GM10847 (cell line): Measurements from ENCODE around the gene UGDH.

ENCODE experiments used
- POLR2A ChIP-seq: IDR thresholded peaks from 2 replicates; pipeline ENCODE4 v1.6.1; 2011; ENCODE audit not compliant: insufficient read length; ENCODE audit errors: extremely low read depth

UGDH gene

DNA sequence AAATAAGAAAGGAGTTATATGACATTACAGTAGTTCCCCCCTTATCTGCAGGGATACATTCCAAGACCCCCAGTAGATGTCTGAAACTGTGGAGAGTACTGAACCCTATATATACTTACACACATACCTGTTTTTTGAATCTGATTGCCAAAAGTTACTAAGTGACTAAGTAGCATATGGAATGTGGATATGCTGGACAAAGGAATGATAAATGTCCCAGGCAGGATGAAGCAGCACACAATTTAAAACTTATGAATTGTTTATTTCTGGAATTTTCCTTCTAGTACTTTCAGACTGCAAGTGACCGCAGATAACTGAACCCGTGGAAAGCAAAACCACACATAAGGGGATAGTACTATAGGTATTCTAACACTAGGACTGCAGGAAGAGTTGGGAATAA lies 22.7 kb downstream of the UGDH start:
- no peak for TF ChIP-seq POLR2A

DNA sequence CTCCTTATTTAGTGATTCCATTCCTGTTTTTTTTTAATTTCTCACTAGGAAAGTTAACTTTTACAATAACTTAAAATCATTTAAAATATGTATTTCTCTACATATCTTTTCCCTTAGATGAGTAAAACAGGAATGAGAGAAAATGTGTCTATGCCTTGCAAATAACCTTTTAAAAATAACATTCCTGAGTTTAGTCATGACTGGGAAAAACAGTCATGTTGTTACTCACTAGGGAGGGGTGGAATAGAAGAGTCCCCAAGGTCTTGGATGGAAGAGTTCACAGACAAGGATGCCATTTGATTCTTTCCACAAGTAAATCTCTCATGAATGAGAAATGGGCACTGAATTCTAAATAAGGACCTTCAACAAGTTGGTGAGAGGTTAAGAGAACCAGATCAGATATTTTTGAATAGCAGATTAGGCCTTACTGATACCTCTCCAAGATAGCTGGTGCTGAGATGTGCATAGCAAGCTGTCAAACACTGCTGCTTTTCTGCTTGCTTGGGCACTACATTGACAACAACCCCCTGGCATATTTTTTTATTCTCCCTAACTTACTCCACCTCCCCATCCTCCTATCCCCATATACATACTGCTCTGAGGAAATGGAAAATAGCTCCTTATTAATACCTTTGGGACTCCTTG lies 25.1 kb downstream of the UGDH start:
- TF ChIP-seq POLR2A, result no peak

DNA sequence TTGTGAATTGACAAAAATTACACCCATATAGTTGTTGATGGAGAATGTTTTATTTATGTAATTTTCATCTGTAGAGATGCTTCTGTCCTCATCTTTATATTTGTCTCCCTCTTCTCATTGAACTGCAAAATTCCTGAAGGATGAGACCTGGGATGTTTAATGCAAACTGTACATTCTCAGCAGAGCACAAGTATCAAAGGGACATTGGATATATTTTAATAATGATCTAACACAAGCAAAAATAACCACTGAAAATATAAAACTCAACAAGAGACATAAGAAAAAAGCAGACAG lies 28.6 kb downstream of the UGDH start:
- TF ChIP-seq POLR2A, result no peak

DNA sequence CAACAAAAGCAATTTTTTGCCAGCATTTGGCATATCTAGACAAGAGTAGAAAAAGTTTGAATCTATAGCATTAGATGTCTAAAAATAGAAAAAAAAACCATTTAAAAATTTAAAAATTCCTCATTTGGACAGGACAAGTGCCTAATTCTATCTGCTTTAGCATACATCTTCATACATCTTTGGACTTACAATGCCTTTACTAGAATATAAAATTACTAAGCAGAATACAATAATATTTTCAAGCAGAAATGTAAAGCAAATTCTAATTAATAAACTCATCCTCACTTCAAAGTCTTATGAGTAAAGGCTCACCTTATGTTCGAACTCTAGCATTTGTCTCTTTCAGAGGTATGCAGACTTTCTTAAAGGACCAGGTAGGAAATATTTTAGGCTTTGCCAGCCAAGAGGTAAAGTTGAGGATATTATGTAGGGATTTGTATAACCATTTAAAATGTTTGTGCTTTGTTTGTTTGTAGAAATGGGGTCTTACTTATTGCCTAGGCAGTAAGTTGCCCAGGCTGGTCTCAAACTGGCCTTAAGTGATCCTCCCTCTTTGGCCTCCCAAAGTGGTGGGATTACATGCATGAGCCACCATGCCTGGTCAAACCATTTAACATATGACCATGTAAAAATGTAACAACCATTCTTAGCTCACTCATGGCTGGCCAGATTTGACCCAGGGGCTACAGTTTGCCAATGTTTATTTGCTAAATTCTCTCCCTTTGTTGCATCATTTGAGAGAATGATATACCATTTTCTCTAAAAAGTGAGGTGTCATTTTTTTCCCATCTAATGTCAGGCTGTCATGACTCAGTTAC lies 29.1 kb downstream of the UGDH start:
- no peak for TF ChIP-seq POLR2A

DNA sequence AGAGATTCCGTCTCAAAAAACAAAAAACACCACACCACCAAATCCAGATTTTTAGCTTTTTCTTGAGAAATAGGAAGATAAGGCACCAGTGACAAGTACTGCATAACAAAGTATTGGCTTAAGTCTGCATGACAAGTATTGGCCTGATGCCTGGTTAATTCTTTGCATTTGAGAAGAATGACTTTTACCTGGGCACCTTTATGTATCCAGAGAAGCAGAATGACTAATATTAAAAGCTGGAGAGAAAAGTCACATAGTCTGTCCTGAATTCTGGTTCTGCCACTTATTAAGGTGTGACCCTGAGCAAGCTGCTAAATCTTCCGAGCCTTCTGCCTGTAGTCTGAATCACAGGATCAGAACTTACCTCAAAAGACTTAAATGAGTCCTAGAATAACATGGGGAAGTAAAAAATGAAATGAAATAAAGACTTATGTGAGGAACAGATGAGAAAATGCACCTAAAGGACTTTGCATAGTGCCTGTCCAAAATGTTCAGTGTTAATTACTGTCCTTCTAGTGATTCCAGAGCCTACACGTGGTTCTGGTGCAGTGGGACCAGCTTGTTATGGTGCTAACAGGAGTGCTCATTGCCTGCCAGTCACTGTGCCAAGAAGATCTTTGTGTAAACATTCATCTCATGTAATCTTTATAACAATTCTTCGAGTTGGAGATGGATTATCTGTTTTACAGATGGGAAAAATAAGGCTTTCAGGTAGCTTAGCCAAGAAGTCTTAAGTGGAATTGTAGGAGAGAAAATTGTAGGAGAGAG lies 31.6 kb downstream of the UGDH start:
- TF ChIP-seq POLR2A, result no peak

DNA sequence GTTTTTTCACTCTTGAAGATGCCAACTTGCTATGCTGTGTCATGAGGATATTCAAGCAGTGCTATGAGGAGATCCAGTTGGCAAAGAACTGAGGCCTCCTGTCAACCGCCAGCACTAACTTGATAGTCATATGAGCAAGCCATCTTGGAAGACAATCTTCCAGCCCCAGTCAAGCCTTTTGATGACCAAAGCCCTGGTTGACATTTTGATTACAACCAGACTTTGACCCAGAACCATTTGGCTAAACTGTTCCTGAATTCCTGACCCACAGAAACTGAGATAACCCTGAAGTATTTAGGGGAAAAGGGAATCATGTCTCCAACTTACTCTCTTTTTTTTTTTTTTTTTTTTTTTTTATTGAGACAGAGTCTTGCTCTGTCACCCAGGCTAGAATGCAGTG lies 32.9 kb downstream of the UGDH start:
- TF ChIP-seq POLR2A, result no peak

DNA sequence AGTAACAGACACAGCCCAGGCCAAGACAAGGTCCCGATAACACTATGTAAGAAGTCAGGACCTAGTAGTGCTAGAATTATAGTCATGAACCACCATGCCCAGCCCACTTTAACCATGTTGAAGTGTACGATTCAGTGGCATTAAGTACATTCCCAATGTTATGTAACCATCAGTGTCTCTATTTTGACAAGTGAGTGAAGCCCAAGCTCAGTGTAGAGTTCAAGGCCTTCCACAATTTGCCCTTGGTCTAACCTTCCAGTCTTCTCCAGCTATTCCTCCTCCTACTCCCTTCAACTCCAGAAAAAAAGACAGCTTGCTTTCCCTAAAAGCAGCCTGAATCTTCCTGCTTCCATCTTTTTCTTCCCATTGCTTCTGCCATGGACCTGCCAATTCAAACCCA lies 36.9 kb downstream of the UGDH start:
- TF ChIP-seq POLR2A, result no peak

DNA sequence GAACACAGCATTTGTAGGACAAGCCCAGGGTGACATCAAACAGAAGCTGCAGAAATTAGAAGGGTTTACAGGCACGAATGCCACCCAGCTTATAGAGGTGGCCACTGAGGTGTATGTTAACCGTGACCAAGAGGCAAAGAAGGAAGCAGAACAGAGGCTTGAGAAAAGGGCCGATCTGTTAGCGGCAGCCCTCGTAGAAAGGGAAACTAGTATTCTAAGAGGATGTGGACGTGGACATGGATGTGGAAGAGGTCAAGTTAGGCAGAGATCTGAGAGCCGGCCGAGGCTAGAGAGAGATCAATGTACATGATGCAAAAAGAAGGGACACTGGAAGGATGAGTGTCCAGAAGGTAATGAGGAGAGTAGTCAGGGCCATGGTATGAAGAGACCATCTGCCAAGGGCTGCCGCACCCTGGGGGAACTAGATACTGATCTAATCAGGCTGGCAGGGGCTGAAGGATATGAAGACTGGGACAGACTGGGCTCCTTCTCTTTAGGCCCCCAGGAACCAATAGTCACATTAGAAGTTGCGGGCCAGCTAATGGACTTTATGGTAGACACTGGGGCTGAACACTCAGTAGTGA lies 40.9 kb downstream of the UGDH start:
- no peak for TF ChIP-seq POLR2A

DNA sequence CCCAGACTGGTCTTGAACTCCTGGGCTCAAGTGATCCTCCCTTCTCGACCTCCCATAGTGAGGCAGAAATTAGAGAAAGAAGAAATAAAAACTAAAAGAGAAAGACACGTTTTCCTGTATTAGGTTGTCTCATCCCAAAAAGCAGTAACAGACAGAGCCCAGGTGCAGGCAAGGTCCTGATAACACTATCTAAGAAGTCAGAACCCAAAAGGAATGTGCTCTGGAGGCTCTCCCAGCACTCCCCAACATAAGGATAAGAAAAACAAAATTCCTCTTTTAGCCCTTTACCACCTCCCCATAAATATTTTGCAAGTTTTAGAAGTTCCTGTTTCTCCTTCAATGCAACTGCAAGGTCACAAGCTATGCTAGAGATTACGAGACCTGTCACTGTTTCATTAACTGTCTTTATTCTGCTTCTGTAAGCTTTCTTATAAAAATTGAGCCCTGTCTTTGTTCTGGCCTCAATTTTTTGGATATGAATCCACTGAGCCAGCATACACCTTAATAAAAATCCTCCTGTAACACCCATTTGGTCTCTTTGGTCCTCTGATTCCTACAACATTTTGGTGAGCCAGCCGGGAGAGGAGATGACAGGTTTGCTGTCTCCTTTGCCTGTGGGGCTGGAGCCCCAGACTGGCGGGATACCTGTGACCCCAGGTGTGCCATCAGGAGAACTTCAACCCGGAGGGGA lies 42.5 kb downstream of the UGDH start:
- TF ChIP-seq POLR2A, result no peak

DNA sequence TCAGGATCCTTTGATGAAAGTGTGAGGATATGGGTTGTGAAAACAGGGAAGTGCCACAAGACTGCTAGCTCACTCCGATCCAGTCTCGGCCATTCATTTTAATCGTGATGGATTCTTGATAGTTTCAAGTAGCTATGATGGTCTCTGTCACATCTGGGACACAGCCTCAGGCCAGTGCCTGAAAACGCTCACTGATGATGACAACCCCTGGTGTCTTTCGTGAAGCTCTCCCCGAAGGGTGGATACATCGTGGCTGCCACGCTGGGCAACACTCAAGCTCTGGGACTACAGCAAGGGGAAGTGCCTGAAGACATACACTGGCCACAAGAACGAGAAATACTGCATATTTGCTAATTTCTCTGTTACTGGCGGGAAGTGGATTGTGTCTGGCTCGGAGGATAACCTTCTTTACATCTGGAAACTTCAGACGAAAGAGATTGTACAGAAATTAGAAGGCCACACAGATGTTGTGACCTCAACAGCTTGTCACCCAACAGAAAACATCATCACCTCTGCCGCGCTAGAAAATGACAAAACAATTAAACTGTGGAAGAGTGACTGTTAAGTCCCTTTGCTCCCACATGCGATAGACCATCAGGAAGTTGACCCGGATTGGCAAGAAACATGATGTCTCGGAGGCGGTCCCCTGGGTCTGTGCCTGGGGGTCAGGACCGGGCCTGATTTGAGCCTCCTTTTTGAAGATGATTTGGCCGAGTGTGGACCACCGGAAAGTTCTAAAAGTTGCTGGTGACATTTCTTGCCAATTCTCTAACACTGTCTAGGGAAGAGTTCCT lies 46.1 kb downstream of the UGDH start:
- no peak for TF ChIP-seq POLR2A

DNA sequence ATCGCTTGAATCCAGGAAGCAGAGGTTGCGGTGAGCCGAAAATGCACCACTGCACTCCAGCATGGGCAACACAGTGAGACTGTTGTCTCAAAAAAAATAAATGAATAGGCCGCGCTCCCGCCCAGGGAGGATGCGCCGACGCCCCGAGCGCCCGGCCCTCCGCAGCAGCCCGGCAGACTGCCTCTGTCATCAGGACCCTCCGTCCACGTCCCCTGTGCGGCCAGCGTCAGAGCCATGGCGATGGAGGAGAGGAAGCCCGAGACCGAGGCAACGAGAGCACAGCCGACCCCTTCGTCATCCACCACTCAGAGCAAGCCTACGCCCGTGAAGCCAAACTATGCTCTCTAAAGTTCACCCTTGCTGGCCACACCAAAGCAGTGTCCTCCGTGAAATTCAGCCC lies 47.0 kb downstream of the UGDH start:
- no peak for TF ChIP-seq POLR2A

DNA sequence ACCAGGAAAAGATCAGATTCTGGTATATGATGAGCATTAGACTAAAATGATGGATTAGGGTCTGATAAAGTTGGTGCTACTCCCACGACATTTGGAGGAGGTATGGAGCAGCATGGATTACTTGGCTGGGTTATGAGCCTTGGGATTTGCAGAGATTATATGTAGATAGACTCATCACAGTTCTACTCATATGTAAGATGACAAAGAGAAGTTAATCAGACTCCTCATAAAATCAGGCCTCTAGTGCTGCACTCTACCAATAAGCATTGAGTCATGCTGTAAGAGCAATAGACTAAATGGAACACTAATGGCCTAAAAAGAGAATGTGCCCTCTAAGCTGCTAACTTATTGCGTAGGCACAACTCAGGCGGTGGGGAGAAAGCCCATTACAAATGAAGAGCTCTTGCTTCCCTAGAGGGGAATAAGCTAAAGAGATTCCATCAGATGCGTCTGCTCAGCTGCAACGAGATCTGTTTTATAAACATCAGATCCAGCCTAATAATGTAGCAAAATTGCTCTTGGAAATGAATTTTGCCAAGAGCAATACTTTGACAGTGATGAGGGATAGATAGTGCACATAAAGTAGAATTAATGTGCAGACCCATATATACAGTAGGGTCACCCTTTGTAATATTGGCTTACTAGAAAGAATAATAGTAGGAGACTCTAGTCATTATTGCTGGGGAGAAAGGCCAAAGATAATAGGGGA lies 50.9 kb downstream of the UGDH start:
- TF ChIP-seq POLR2A, result no peak

DNA sequence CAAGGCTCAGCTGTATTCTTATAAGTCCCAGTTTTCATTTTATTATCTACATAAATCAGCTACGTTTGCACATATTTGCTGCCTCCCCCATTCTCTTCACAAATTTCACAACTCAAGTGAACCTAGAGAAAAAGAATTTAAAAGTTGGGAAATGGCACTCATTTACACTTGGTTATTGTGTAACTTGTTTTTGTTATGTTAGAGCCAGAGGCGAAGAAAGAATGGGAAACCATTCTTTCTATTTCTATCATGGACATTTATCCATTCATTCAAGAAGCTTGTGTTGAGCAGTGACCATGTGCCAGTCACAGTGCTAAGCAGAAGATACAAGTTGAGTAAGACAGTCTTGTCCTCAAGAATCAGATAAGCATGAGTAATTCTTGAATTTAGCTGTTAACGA lies 54.8 kb downstream of the UGDH start:
- TF ChIP-seq POLR2A, result no peak

DNA sequence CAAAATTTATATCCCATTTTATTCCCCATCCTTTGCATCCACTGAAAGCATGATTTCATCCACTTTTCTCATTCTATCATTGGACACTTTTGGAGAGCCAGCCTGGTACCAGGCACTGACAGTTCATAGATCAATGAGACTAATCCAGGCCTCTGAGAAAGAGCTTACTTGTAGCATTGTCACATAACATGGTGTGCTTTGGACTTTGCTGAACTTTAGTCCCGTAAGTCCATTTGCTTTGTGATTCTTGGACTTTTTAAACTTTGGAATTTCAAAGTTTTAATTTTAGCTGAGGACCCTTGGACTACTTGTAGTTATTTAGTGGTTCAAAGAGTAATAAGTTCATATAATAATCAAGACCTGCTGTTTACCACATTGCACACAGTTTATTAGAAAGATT lies 56.8 kb downstream of the UGDH start:
- TF ChIP-seq POLR2A, result no peak
